ENCODE data around the gene TGM6.

Gene TGM6

GRCh38 chr20:2470423-2471193, 89.9 kb downstream of the TGM6 start, which contains the start of gene SNRPB:
SNRPB (minus strand) TSS chr20:2470789; CDS start chr20:2470690, 99 bp downstream.
- H3K4me3 Mint-ChIP-seq = peak within 1 kb of the TSS; percentile 99 to 100 (median 99)
- TF ChIP-seq CTCF (IDR thresholded peaks at IDR 0.05; ENCODE audit: unreplicated experiment in 3 of 3) = no peak

GRCh38 chr20:2473516-2473915, 92.8 kb downstream of the TGM6 start:
- Mint-ChIP-seq H3K4me3 (no peak overlapping the region), H3K27ac (no peak overlapping the region), H3K27me3 (ENCODE audit: low read depth) (no peaks in the 10 kb centered on the region), H3K4me1 (peaks cover 21% of the 10 kb centered on the region), H3K36me3 (ENCODE audit: low read depth) (peaks cover 22% of the 10 kb centered on the region), H3K9me3 (no peaks in the 10 kb centered on the region)
- TF ChIP-seq CTCF (IDR thresholded peaks at IDR 0.05; ENCODE audit: unreplicated experiment in 3 of 3) = no peak

More at GRCh38 chr20:2470423-2471193, 89.9 kb downstream of the TGM6 start, which contains the start of gene SNRPB:
- peak within 1 kb of the TSS; percentile 99 to 100 (median 99) for H3K27ac Mint-ChIP-seq
- H3K4me1 Mint-ChIP-seq = peaks cover 35% of the 10 kb centered on the region
- peaks cover 42% of the 10 kb centered on the region for H3K36me3 Mint-ChIP-seq (ENCODE audit: low read depth)
- no peaks in the 10 kb centered on the region for H3K27me3 Mint-ChIP-seq (ENCODE audit: low read depth)
- no peaks in the 10 kb centered on the region for H3K9me3 Mint-ChIP-seq

DNA sequence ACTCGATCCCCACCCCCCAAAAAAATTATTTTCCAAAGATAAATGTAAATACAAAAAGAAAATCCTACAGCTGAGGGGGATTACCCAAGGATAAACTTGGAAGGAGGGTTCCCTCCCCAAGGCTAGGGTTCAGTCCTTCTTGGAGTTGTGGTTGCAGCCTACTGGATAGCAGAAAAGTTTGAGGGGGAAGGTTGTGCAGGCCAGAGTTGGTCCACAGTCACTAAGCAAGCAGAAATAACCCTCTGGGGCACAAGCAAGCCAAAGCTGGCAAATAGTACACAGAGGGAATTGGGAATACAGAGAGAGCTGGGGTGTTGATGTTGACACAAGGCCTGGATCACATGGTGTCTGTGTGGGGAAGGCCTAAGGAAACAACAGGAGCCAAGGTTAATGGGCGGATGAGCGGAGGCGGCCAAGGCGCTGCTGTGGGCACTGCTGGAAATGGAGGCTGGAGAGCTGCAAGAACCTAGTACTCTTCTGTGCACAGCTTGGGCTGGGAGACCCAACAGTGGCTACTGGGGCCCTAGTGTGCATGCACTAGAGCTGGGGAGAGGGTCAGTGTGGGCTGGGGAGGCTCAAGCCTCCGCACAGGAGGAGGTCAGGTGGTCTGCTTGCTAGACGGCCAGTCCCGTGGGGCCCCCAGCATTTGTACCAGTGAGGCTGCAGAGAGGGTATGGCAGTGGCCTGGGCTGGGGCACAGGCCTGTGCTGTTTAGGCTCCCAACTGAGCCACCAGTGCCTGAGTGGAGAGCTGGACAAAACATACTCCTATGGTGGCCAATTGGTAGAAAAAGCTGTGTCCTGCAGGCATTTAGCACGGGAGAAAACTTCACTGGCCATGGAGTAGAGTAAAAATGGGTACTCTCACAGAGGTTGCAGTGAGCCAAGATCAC, 95.4 kb downstream of the TGM6 start:
- Mint-ChIP-seq H3K4me3 (no peak overlapping the region), H3K4me1 (peaks cover 1% of the 10 kb centered on the region), H3K27me3 (ENCODE audit: low read depth) (no peaks in the 10 kb centered on the region), H3K9me3 (no peaks in the 10 kb centered on the region), H3K27ac (no peak overlapping the region), H3K36me3 (ENCODE audit: low read depth) (peaks cover 33% of the 10 kb centered on the region)
- no peak for TF ChIP-seq CTCF (IDR thresholded peaks at IDR 0.05; ENCODE audit: unreplicated experiment in 3 of 3)

GRCh38 chr20:2476742-2477615, 96.3 kb downstream of the TGM6 start:
- Mint-ChIP-seq H3K4me1 (no peaks in the 10 kb centered on the region), H3K36me3 (ENCODE audit: low read depth) (peaks cover 41% of the 10 kb centered on the region), H3K27me3 (ENCODE audit: low read depth) (no peaks in the 10 kb centered on the region), H3K27ac (no peak overlapping the region), H3K9me3 (no peaks in the 10 kb centered on the region), H3K4me3 (no peak overlapping the region)
- TF ChIP-seq CTCF (IDR thresholded peaks at IDR 0.05; ENCODE audit: unreplicated experiment in 3 of 3) = no peak

GRCh38 chr20:2480381-2480780, 99.7 kb downstream of the TGM6 start:
- Mint-ChIP-seq H3K4me3 (no peak overlapping the region), H3K27ac (no peak overlapping the region), H3K36me3 (ENCODE audit: low read depth) (peaks cover 58% of the 10 kb centered on the region), H3K9me3 (no peaks in the 10 kb centered on the region), H3K27me3 (ENCODE audit: low read depth) (no peaks in the 10 kb centered on the region), H3K4me1 (peaks cover under 1% of the 10 kb centered on the region)
- TF ChIP-seq CTCF (IDR thresholded peaks at IDR 0.05; ENCODE audit: unreplicated experiment in 3 of 3) = no peak
